ENCODE measurements around the gene SP4.
"Not testable (repeated sequence)": the region's sequence is repeated elsewhere in the genome, so short reads cannot be mapped to it uniquely, and the experiment has no call there.

SP4 gene

GRCh38 chr7:21526007-21526406 lies 98.1 kb downstream of the SP4 start:
- no peak for DNase-seq (ENCODE audit: low spot score)

- DNase-seq (ENCODE audit: low spot score), result no peak
Measured at GRCh38 chr7:21526448-21526847, 98.6 kb downstream of the SP4 start.

- not testable (repeated sequence) for DNase-seq (ENCODE audit: low spot score)
Measured at GRCh38 chr7:21532485-21532884, 104.6 kb downstream of the SP4 start.

- DNase-seq (ENCODE audit: low spot score), result not testable (repeated sequence)
Measured at GRCh38 chr7:21533646-21534045, 105.8 kb downstream of the SP4 start.

- not testable (repeated sequence) for DNase-seq (ENCODE audit: low spot score)
Measured at GRCh38 chr7:21536445-21537118, 108.7 kb downstream of the SP4 start.

- no peak for DNase-seq (ENCODE audit: low spot score)
Measured at GRCh38 chr7:21538936-21539495, 111.1 kb downstream of the SP4 start.

- DNase-seq (ENCODE audit: low spot score), result peak; percentile 73
Measured at GRCh38 chr7:21542891-21543527, 115.1 kb downstream of the SP4 start, which contains the start of gene DNAH11. DNAH11 (plus strand) TSS chr7:21543039; CDS start chr7:21543246, 207 bp downstream.

- no peak for DNase-seq (ENCODE audit: low spot score)
Measured at GRCh38 chr7:21543528-21544302, 115.8 kb downstream of the SP4 start.

- no peak for DNase-seq (ENCODE audit: low spot score)
Measured at GRCh38 chr7:21544303-21544656, 116.4 kb downstream of the SP4 start.

GRCh38 chr7:21544715-21545114 lies 116.8 kb downstream of the SP4 start:
- DNase-seq (ENCODE audit: low spot score), result no peak

- DNase-seq (ENCODE audit: low spot score), result no peak
Measured at GRCh38 chr7:21547501-21547900, 119.6 kb downstream of the SP4 start.

- DNase-seq (ENCODE audit: low spot score), result no peak
Measured at GRCh38 chr7:21548491-21548890, 120.6 kb downstream of the SP4 start.

- no peak for DNase-seq (ENCODE audit: low spot score)
Measured at GRCh38 chr7:21550076-21550475, 122.2 kb downstream of the SP4 start.

- no peak for DNase-seq (ENCODE audit: low spot score)
Measured at GRCh38 chr7:21550821-21551531, 123.1 kb downstream of the SP4 start.

- DNase-seq (ENCODE audit: low spot score), result no peak
Measured at GRCh38 chr7:21562385-21562784, 134.5 kb downstream of the SP4 start.
